HL-60 (cell line): ENCODE measurements around the gene KRT85.

Experiments
- DNase-seq, 2 experiments: peaks; one replicate each; pipeline ENCODE4 v3.0.0-alpha.2; 2010 to 2020; ENCODE audit warnings: low read depth in 1 of 2, low spot score in 1 of 2
- H3K27ac ChIP-seq: fragments of 250-450 bp; sonication (Bioruptor Pico); replicated peaks from 2 replicates; pipeline ENCODE4 v1.5.1; 2020; ENCODE audit warnings: mild to moderate bottlenecking, moderate library complexity
- H3K27me3 ChIP-seq: fragments of 250-450 bp; sonication (Bioruptor Pico); 2 replicates; pipeline ENCODE4 v1.5.1; 2021; ENCODE audit warnings: mild to moderate bottlenecking, moderate library complexity; ENCODE audit not compliant: insufficient read depth, poor library complexity, severe bottlenecking
- H3K4me3 ChIP-seq: replicated peaks from 2 replicates; pipeline ENCODE4 v1.5.1; 2011; ENCODE audit warnings: mild to moderate bottlenecking, control low read depth, low read length; ENCODE audit not compliant: insufficient read depth
- GABPA ChIP-seq: IDR thresholded peaks from 2 replicates; pipeline ENCODE4 v1.6.1; 2012; ENCODE audit warnings: low read depth
- POLR2AphosphoS5 ChIP-seq: IDR thresholded peaks from 2 replicates; pipeline ENCODE4 v1.6.1; 2012; ENCODE audit warnings: low read depth
- SPI1 ChIP-seq: IDR thresholded peaks from 2 replicates; pipeline ENCODE4 v1.6.1; 2012; ENCODE audit warnings: low read depth, mild to moderate bottlenecking, borderline replicate concordance
- TF ChIP-seq, protein P1 (sequence below): IDR thresholded peaks from 2 replicates; pipeline ENCODE4 v1.6.1; 2012; ENCODE audit warnings: low read depth; ENCODE audit not compliant: insufficient replicate concordance
- TF ChIP-seq, protein P2 (sequence below): IDR thresholded peaks from one replicate; pipeline ENCODE4 v1.5.1; 2011; ENCODE audit warnings: low read length, control low read depth, inconsistent platforms; ENCODE audit not compliant: insufficient read depth

Gene KRT85

DNA sequence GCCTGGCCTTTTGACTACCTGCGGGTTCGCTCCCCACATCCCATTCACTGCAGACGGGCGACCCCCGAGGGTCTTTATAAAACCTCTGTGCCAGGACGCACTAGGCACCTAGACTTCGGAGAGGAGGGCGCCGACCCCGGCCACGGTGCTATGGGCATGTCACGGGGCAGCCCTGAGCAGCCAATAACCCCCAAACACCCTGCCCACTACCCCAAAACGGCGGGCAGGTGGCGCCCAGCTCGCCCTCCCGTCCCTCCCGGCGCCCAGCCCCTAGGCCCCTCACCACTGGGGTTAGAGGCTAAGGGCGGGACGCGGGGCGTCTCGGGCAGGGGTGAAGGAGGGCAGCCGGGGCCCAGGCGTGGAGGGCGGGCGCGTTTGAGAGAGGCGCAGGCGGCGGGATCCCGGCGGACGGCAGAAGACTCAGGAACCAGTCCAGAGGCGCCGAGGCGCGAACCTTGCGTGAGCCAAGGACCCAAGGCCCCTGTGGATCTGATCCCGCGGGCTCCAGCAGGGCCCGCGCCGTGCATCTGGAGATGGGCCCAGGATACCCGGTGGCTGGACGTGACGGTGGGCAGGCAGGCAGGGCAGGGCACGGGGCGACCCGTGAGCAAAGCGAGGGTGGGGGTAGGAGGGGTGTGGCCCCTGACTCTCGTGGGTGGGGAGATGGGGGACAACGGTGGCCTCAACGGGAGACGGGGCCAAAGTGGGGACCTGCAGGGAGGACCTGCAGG lies 11.1 kb downstream of the KRT85 start:
- no peak overlapping the region for H3K27ac ChIP-seq
- no peaks in the 10 kb centered on the region for H3K27me3 ChIP-seq
- TF ChIP-seq GABPA (no peak), POLR2AphosphoS5 (no peak), SPI1 (no peak)
- TF ChIP-seq, protein P1, sequence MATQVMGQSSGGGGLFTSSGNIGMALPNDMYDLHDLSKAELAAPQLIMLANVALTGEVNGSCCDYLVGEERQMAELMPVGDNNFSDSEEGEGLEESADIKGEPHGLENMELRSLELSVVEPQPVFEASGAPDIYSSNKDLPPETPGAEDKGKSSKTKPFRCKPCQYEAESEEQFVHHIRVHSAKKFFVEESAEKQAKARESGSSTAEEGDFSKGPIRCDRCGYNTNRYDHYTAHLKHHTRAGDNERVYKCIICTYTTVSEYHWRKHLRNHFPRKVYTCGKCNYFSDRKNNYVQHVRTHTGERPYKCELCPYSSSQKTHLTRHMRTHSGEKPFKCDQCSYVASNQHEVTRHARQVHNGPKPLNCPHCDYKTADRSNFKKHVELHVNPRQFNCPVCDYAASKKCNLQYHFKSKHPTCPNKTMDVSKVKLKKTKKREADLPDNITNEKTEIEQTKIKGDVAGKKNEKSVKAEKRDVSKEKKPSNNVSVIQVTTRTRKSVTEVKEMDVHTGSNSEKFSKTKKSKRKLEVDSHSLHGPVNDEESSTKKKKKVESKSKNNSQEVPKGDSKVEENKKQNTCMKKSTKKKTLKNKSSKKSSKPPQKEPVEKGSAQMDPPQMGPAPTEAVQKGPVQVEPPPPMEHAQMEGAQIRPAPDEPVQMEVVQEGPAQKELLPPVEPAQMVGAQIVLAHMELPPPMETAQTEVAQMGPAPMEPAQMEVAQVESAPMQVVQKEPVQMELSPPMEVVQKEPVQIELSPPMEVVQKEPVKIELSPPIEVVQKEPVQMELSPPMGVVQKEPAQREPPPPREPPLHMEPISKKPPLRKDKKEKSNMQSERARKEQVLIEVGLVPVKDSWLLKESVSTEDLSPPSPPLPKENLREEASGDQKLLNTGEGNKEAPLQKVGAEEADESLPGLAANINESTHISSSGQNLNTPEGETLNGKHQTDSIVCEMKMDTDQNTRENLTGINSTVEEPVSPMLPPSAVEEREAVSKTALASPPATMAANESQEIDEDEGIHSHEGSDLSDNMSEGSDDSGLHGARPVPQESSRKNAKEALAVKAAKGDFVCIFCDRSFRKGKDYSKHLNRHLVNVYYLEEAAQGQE = no peak
- TF ChIP-seq, protein P2, sequence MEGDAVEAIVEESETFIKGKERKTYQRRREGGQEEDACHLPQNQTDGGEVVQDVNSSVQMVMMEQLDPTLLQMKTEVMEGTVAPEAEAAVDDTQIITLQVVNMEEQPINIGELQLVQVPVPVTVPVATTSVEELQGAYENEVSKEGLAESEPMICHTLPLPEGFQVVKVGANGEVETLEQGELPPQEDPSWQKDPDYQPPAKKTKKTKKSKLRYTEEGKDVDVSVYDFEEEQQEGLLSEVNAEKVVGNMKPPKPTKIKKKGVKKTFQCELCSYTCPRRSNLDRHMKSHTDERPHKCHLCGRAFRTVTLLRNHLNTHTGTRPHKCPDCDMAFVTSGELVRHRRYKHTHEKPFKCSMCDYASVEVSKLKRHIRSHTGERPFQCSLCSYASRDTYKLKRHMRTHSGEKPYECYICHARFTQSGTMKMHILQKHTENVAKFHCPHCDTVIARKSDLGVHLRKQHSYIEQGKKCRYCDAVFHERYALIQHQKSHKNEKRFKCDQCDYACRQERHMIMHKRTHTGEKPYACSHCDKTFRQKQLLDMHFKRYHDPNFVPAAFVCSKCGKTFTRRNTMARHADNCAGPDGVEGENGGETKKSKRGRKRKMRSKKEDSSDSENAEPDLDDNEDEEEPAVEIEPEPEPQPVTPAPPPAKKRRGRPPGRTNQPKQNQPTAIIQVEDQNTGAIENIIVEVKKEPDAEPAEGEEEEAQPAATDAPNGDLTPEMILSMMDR = no peak
- no peak for DNase-seq
- no peak overlapping the region for H3K4me3 ChIP-seq

DNA sequence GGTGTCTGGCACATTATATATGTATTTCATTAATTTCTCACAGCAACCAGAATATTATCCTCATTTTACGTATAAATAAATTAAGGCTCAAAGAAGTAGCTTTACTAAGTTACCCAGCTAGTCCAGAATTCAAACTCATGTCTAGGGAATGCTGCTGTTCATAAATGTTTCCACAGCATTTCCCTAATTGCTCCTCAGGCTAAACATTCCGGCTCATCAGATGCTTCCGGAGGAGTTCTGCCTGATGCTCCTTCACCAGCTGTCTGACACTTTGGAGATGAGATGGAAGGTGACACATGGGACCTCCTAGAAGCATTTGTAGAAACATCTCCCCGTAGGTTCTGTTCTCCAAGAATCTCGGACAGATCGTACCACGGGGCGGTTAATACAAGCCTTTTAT lies 12.1 kb downstream of the KRT85 start:
- no peak overlapping the region for H3K27ac ChIP-seq
- no peak for DNase-seq
- no peak for TF ChIP-seq POLR2AphosphoS5
- TF ChIP-seq, protein P1 = no peak
- TF ChIP-seq, protein P2 = no peak
- TF ChIP-seq GABPA = no peak
- no peak for TF ChIP-seq SPI1
- H3K4me3 ChIP-seq = no peak overlapping the region
- H3K27me3 ChIP-seq = no peaks in the 10 kb centered on the region

DNA sequence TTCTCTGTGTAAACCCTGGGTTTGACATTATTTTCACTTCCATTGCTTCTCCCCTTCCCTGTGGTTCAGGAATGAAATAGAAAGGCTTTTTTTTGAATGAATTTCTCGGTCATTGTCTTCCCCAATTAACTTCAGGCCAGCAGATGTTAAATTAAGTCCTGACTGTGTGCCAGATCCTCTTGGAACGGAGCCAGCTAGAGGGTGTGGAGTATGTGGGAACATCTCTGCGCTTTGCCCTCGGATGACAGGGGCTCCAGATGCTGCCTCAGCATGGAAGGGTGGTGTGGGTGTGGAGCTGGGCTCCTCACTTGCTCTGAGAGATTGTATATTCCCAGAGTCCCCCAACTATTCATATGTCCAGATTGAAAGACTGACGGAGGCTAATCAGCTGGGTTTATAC lies 13.1 kb downstream of the KRT85 start:
- DNase-seq = no peak
- no peak for TF ChIP-seq POLR2AphosphoS5
- TF ChIP-seq, protein P1 = no peak
- TF ChIP-seq SPI1 = no peak
- TF ChIP-seq, protein P2 = no peak
- no peak for TF ChIP-seq GABPA
- Histone ChIP-seq H3K27ac (no peak overlapping the region), H3K4me3 (no peak overlapping the region), H3K27me3 (no peaks in the 10 kb centered on the region)
